ENCODE results near the gene C1QA.

The C1QA gene

GRCh38 chr1:22636353-22636752 is at the start of gene C1QA:
Gene C1QA, plus strand, starts transcription at chr1:22636628. Its CDS starts 989 bp downstream, at chr1:22637617.
- Histone ChIP-seq H3K9ac (ENCODE audit: low read length) (no peak within 1 kb of the TSS), H3K27ac (ENCODE audit: low read depth, low read length) (no peak within 1 kb of the TSS), H3K4me1 (ENCODE audit: insufficient read depth, low read length) (no peaks in the 10 kb centered on the region), H3K27me3 (ENCODE audit: control insufficient read depth in 1 of 2, insufficient read depth in 2 of 2, low read length in 2 of 2) (peaks cover 0 to 5% of the 10 kb centered on the region in 2 donors), H3K36me3 (ENCODE audit: insufficient read depth, low read length) (no peaks in the 10 kb centered on the region), H3K4me3 (ENCODE audit: low read depth in 1 of 2, low read length in 2 of 2) (no peak within 1 kb of the TSS), H3K9me3 (ENCODE audit: low read length) (no peaks in the 10 kb centered on the region)

GRCh38 chr1:22587247-22587646 is 49.2 kb upstream of the C1QA start:
- no peaks in the 10 kb centered on the region for H3K36me3 ChIP-seq (ENCODE audit: insufficient read depth, low read length)
- no peak overlapping the region for H3K9ac ChIP-seq (ENCODE audit: low read length)
- no peak overlapping the region for H3K27ac ChIP-seq (ENCODE audit: low read depth, low read length)
- no peaks in the 10 kb centered on the region for H3K4me1 ChIP-seq (ENCODE audit: insufficient read depth, low read length)
- H3K4me3 ChIP-seq (ENCODE audit: low read depth in 1 of 2, low read length in 2 of 2): no peak overlapping the region
- no peaks in the 10 kb centered on the region for H3K9me3 ChIP-seq (ENCODE audit: low read length)
- peaks cover 0 to 7% of the 10 kb centered on the region in 2 donors for H3K27me3 ChIP-seq (ENCODE audit: control insufficient read depth in 1 of 2, insufficient read depth in 2 of 2, low read length in 2 of 2)

- Histone ChIP-seq H3K4me3 (ENCODE audit: low read depth in 1 of 2, low read length in 2 of 2) (no peak overlapping the region), H3K4me1 (ENCODE audit: insufficient read depth, low read length) (no peaks in the 10 kb centered on the region), H3K27ac (ENCODE audit: low read depth, low read length) (no peak overlapping the region), H3K36me3 (ENCODE audit: insufficient read depth, low read length) (no peaks in the 10 kb centered on the region), H3K27me3 (ENCODE audit: control insufficient read depth in 1 of 2, insufficient read depth in 2 of 2, low read length in 2 of 2) (peaks cover 0 to 15% of the 10 kb centered on the region in 2 donors), H3K9me3 (ENCODE audit: low read length) (no peaks in the 10 kb centered on the region), H3K9ac (ENCODE audit: low read length) (no peak overlapping the region)
These were observed 47.5 kb upstream of the C1QA start for GRCh38 chr1:22588899-22589422.

- Histone ChIP-seq H3K36me3 (ENCODE audit: insufficient read depth, low read length) (no peaks in the 10 kb centered on the region), H3K27me3 (ENCODE audit: control insufficient read depth in 1 of 2, insufficient read depth in 2 of 2, low read length in 2 of 2) (peaks cover 0 to 22% of the 10 kb centered on the region in 2 donors), H3K27ac (ENCODE audit: low read depth, low read length) (no peak overlapping the region), H3K9me3 (ENCODE audit: low read length) (no peaks in the 10 kb centered on the region), H3K4me1 (ENCODE audit: insufficient read depth, low read length) (no peaks in the 10 kb centered on the region), H3K4me3 (ENCODE audit: low read depth in 1 of 2, low read length in 2 of 2) (no peak overlapping the region), H3K9ac (ENCODE audit: low read length) (no peak overlapping the region)
These were observed 44.9 kb upstream of the C1QA start for GRCh38 chr1:22591576-22591975.

- Histone ChIP-seq H3K4me1 (ENCODE audit: insufficient read depth, low read length) (no peaks in the 10 kb centered on the region), H3K27ac (ENCODE audit: low read depth, low read length) (no peak overlapping the region), H3K27me3 (ENCODE audit: control insufficient read depth in 1 of 2, insufficient read depth in 2 of 2, low read length in 2 of 2) (peaks cover 0 to 22% of the 10 kb centered on the region in 2 donors), H3K9me3 (ENCODE audit: low read length) (no peaks in the 10 kb centered on the region), H3K9ac (ENCODE audit: low read length) (no peak overlapping the region), H3K36me3 (ENCODE audit: insufficient read depth, low read length) (no peaks in the 10 kb centered on the region), H3K4me3 (ENCODE audit: low read depth in 1 of 2, low read length in 2 of 2) (no peak overlapping the region)
These were observed 44.4 kb upstream of the C1QA start for GRCh38 chr1:22592051-22592450.

GRCh38 chr1:22592919-22593790 is 43.3 kb upstream of the C1QA start:
- Histone ChIP-seq H3K4me1 (ENCODE audit: insufficient read depth, low read length) (no peaks in the 10 kb centered on the region), H3K4me3 (ENCODE audit: low read depth in 1 of 2, low read length in 2 of 2) (no peak overlapping the region), H3K9ac (ENCODE audit: low read length) (no peak overlapping the region), H3K27ac (ENCODE audit: low read depth, low read length) (no peak overlapping the region), H3K36me3 (ENCODE audit: insufficient read depth, low read length) (no peaks in the 10 kb centered on the region), H3K27me3 (ENCODE audit: control insufficient read depth in 1 of 2, insufficient read depth in 2 of 2, low read length in 2 of 2) (peaks cover 0 to 30% of the 10 kb centered on the region in 2 donors), H3K9me3 (ENCODE audit: low read length) (no peaks in the 10 kb centered on the region)

- peaks cover 0 to 27% of the 10 kb centered on the region in 2 donors for H3K27me3 ChIP-seq (ENCODE audit: control insufficient read depth in 1 of 2, insufficient read depth in 2 of 2, low read length in 2 of 2)
- H3K4me3 ChIP-seq (ENCODE audit: low read depth in 1 of 2, low read length in 2 of 2): no peak overlapping the region
- H3K27ac ChIP-seq (ENCODE audit: low read depth, low read length): no peak overlapping the region
- no peaks in the 10 kb centered on the region for H3K9me3 ChIP-seq (ENCODE audit: low read length)
- H3K4me1 ChIP-seq (ENCODE audit: insufficient read depth, low read length): no peaks in the 10 kb centered on the region
- H3K9ac ChIP-seq (ENCODE audit: low read length): no peak overlapping the region
- H3K36me3 ChIP-seq (ENCODE audit: insufficient read depth, low read length): no peaks in the 10 kb centered on the region
These were observed 42.0 kb upstream of the C1QA start for GRCh38 chr1:22594396-22594795.

GRCh38 chr1:22595108-22595507 is 41.3 kb upstream of the C1QA start:
- no peak overlapping the region for H3K4me3 ChIP-seq (ENCODE audit: low read depth in 1 of 2, low read length in 2 of 2)
- H3K27me3 ChIP-seq (ENCODE audit: control insufficient read depth in 1 of 2, insufficient read depth in 2 of 2, low read length in 2 of 2): peaks cover 0 to 27% of the 10 kb centered on the region in 2 donors
- H3K4me1 ChIP-seq (ENCODE audit: insufficient read depth, low read length): no peaks in the 10 kb centered on the region
- no peak overlapping the region for H3K9ac ChIP-seq (ENCODE audit: low read length)
- no peak overlapping the region for H3K27ac ChIP-seq (ENCODE audit: low read depth, low read length)
- H3K9me3 ChIP-seq (ENCODE audit: low read length): no peaks in the 10 kb centered on the region
- no peaks in the 10 kb centered on the region for H3K36me3 ChIP-seq (ENCODE audit: insufficient read depth, low read length)

- H3K4me3 ChIP-seq (ENCODE audit: low read depth in 1 of 2, low read length in 2 of 2): no peak overlapping the region
- H3K27ac ChIP-seq (ENCODE audit: low read depth, low read length): no peak overlapping the region
- no peaks in the 10 kb centered on the region for H3K36me3 ChIP-seq (ENCODE audit: insufficient read depth, low read length)
- no peaks in the 10 kb centered on the region for H3K9me3 ChIP-seq (ENCODE audit: low read length)
- peaks cover 0 to 42% of the 10 kb centered on the region in 2 donors for H3K27me3 ChIP-seq (ENCODE audit: control insufficient read depth in 1 of 2, insufficient read depth in 2 of 2, low read length in 2 of 2)
- no peak overlapping the region for H3K9ac ChIP-seq (ENCODE audit: low read length)
- H3K4me1 ChIP-seq (ENCODE audit: insufficient read depth, low read length): no peaks in the 10 kb centered on the region
These were observed 39.0 kb upstream of the C1QA start for GRCh38 chr1:22597301-22597965.

- H3K9ac ChIP-seq (ENCODE audit: low read length): no peak overlapping the region
- H3K4me1 ChIP-seq (ENCODE audit: insufficient read depth, low read length): no peaks in the 10 kb centered on the region
- H3K4me3 ChIP-seq (ENCODE audit: low read depth in 1 of 2, low read length in 2 of 2): no peak overlapping the region
- no peaks in the 10 kb centered on the region for H3K9me3 ChIP-seq (ENCODE audit: low read length)
- H3K36me3 ChIP-seq (ENCODE audit: insufficient read depth, low read length): no peaks in the 10 kb centered on the region
- H3K27ac ChIP-seq (ENCODE audit: low read depth, low read length): no peak overlapping the region
- H3K27me3 ChIP-seq (ENCODE audit: control insufficient read depth in 1 of 2, insufficient read depth in 2 of 2, low read length in 2 of 2): peaks cover 0 to 43% of the 10 kb centered on the region in 2 donors
These were observed 38.4 kb upstream of the C1QA start for GRCh38 chr1:22597996-22598395.

- Histone ChIP-seq H3K4me1 (ENCODE audit: insufficient read depth, low read length) (no peaks in the 10 kb centered on the region), H3K9me3 (ENCODE audit: low read length) (no peaks in the 10 kb centered on the region), H3K9ac (ENCODE audit: low read length) (no peak overlapping the region), H3K4me3 (ENCODE audit: low read depth in 1 of 2, low read length in 2 of 2) (no peak overlapping the region), H3K36me3 (ENCODE audit: insufficient read depth, low read length) (no peaks in the 10 kb centered on the region), H3K27ac (ENCODE audit: low read depth, low read length) (no peak overlapping the region), H3K27me3 (ENCODE audit: control insufficient read depth in 1 of 2, insufficient read depth in 2 of 2, low read length in 2 of 2) (peaks cover 0 to 39% of the 10 kb centered on the region in 2 donors)
These were observed 37.7 kb upstream of the C1QA start for GRCh38 chr1:22598736-22599135.
